Fibroblast of lung (primary cell): Measurements from ENCODE around the gene INTS4. TPM values are rescaled to one million over a fixed set of nuclear protein-coding genes. Genes with fewer than 3 reads are reported as not detected.
A peak's percentile ranks its signal among the peaks of the same experiment; 100 is the strongest.

ENCODE experiments used
- DNase-seq, 2 donors: peaks; one replicate each; pipeline versions ENCODE4 v3.0.0 to v3.0.0-alpha.2; 2010; ENCODE audit warnings: low read depth in 2 of 2
- H2AFZ ChIP-seq: 2 replicates; pipeline ENCODE4 v1.5.1; 2012; ENCODE audit warnings: low read length, control low read depth, inconsistent platforms
- H3K27ac ChIP-seq: 2 replicates; pipeline ENCODE4 v1.5.1; 2011; ENCODE audit warnings: low read length, control low read depth; ENCODE audit not compliant: insufficient read depth
- H3K27me3 ChIP-seq: 2 replicates; pipeline ENCODE4 v1.5.1; 2011; ENCODE audit warnings: mild to moderate bottlenecking, low read length; ENCODE audit not compliant: control insufficient read depth, insufficient read depth
- H3K36me3 ChIP-seq: 2 replicates; pipeline ENCODE4 v1.5.1; 2011; ENCODE audit warnings: low read length; ENCODE audit not compliant: control insufficient read depth, insufficient read depth
- H3K4me1 ChIP-seq: 2 replicates; pipeline ENCODE4 v1.5.1; 2011; ENCODE audit warnings: low read length; ENCODE audit not compliant: control insufficient read depth, insufficient read depth; ENCODE audit errors: extremely low read depth
- H3K4me2 ChIP-seq: 2 replicates; pipeline ENCODE4 v1.5.1; 2011; ENCODE audit warnings: low read length, control low read depth; ENCODE audit not compliant: insufficient read depth; ENCODE audit errors: extremely low read depth
- H3K4me3 ChIP-seq, 4 experiments: fragments of 200-600 bp in 1 of 4; sonication (generic) in 1 of 4; replicated peaks in 1 of 4; 2 replicates each; pipeline ENCODE4 v1.5.1; 2011 to 2016; ENCODE audit warnings: low read length in 4 of 4, low read depth in 3 of 4, mild to moderate bottlenecking in 3 of 4, control low read depth in 2 of 4, inconsistent platforms in 1 of 4, mixed read lengths in 1 of 4; ENCODE audit not compliant: insufficient read depth in 1 of 4; ENCODE audit errors: control extremely low read depth in 1 of 4
- H3K79me2 ChIP-seq: 2 replicates; pipeline ENCODE4 v1.5.1; 2012; ENCODE audit warnings: mild to moderate bottlenecking, low read length, inconsistent platforms; ENCODE audit not compliant: control insufficient read depth, insufficient read depth
- H3K9ac ChIP-seq: 2 replicates; pipeline ENCODE4 v1.5.1; 2011; ENCODE audit warnings: mild to moderate bottlenecking, low read length, control low read depth; ENCODE audit not compliant: insufficient read depth
- H3K9me3 ChIP-seq: 2 replicates; pipeline ENCODE4 v1.5.1; 2012; ENCODE audit warnings: low read depth, low read length; ENCODE audit not compliant: control insufficient read depth, insufficient read depth
- H4K20me1 ChIP-seq: 2 replicates; pipeline ENCODE4 v1.5.1; 2011; ENCODE audit warnings: low read length; ENCODE audit not compliant: control insufficient read depth, insufficient read depth; ENCODE audit errors: extremely low read depth
- EZH2 ChIP-seq: IDR thresholded peaks from 2 replicates; pipeline ENCODE4 v1.5.1; 2012; ENCODE audit warnings: low read length, control low read depth, mild to moderate bottlenecking; ENCODE audit errors: missing control alignments
- polyA plus RNA-seq, 2 donors: library from polyadenylated mRNA; depleted of rRNA in 1 of 2; stranded (reverse) in 1 of 2; unstranded in 1 of 2; fragments of >200 nt; gene quantifications; 2 replicates each; pipeline ENCODE4 v1.2.1, GENCODE V29; 2011 to 2012; ENCODE audit warnings: missing spikeins in 1 of 2
- total RNA-seq: library from RNA; depleted of rRNA; stranded (reverse); fragments of >200 nt; gene quantifications from 2 replicates; pipeline ENCODE4 v1.2.1, GENCODE V29; 2014
- TF ChIP-seq, protein P1 (sequence below), 2 donors: IDR thresholded peaks in 1 of 2; conservative IDR thresholded peaks in 1 of 2; 1 replicate in 1 of 2; 2 replicates in 1 of 2; pipeline ENCODE4 v1.5.1; 2011 to 2012; ENCODE audit warnings: low read length in 2 of 2, control low read depth in 1 of 2, inconsistent platforms in 1 of 2, low read depth in 1 of 2, mild to moderate bottlenecking in 1 of 2

INTS4 gene
- total and polyA plus RNA-seq, 2 donors (not counting 1 experiment from before 2014, with no cell fraction given), result 17.2 to 38.6 TPM

DNA sequence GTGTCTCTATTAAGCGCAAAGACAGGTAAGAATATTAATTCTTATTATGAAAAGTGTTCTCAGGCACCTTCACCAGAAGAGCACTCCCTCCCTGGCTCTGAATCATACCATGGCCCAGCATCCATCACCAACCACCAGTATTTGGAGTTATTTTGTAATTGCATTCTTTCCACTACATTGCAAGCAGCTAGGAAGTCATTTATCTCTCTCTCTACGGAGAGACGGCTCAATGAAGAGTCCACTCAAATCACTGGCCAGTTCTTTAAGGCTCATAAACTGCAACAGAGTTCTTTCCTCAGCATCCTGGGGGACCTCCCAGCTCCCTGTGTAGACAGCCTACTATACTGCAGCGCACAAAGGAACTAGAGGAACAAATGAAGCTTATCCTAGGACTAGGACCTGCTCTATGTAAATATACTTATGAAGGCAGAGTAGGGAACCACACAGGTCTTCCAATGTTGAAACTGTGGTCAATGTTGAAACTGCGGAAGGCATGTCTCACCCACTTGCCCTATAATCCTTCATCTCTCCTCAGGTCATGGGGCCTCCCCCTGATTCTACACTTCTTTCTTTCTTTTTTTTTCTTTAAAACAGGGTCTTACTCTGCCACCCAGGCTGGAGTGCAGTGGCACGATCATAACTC lies 110.2 kb downstream of the INTS4 start:
- DNase-seq, result peak; percentile 77 to 92
- Histone ChIP-seq H3K4me1 (peaks cover 2% of the 10 kb centered on the region), H4K20me1 (no peaks in the 10 kb centered on the region), H3K36me3 (peaks cover 2% of the 10 kb centered on the region), H3K9ac (no peak overlapping the region), H3K79me2 (no peaks in the 10 kb centered on the region), H3K27ac (no peak overlapping the region), H3K9me3 (no peaks in the 10 kb centered on the region), H3K4me2 (no peak overlapping the region), H3K4me3 (no peak overlapping the region), H3K27me3 (no peaks in the 10 kb centered on the region), H2AFZ (no peak overlapping the region)
- TF ChIP-seq, protein P1, sequence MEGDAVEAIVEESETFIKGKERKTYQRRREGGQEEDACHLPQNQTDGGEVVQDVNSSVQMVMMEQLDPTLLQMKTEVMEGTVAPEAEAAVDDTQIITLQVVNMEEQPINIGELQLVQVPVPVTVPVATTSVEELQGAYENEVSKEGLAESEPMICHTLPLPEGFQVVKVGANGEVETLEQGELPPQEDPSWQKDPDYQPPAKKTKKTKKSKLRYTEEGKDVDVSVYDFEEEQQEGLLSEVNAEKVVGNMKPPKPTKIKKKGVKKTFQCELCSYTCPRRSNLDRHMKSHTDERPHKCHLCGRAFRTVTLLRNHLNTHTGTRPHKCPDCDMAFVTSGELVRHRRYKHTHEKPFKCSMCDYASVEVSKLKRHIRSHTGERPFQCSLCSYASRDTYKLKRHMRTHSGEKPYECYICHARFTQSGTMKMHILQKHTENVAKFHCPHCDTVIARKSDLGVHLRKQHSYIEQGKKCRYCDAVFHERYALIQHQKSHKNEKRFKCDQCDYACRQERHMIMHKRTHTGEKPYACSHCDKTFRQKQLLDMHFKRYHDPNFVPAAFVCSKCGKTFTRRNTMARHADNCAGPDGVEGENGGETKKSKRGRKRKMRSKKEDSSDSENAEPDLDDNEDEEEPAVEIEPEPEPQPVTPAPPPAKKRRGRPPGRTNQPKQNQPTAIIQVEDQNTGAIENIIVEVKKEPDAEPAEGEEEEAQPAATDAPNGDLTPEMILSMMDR (conservative IDR thresholded peaks at IDR 0.05 in 1 of 2, IDR thresholded peaks at IDR 0.05 in 1 of 2; ENCODE audit: low read depth in 1 of 2, low read length in 2 of 2), result no peak
- TF ChIP-seq EZH2, result no peak

DNA sequence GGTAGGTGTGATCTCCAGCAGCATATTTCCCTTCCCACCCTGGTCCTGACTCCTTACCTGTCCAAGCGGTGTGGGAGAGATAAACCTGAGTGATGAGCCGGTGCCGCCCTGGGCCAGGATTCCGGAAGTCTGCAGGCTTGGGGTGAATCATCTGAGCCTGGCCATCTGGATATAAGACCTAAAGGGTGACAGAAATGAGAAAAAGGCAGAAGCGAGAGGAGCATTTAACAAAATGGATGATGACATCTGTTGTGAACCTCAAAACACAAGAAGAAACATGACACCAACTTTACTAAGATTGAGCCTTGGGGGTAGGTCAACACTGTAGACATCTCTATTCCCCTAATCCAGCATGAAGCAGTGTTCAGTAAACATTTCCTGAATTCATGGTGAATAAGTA lies 110.7 kb downstream of the INTS4 start:
- DNase-seq, result peak; percentile 58 to 82
- H3K27ac ChIP-seq, result no peak overlapping the region

DNA sequence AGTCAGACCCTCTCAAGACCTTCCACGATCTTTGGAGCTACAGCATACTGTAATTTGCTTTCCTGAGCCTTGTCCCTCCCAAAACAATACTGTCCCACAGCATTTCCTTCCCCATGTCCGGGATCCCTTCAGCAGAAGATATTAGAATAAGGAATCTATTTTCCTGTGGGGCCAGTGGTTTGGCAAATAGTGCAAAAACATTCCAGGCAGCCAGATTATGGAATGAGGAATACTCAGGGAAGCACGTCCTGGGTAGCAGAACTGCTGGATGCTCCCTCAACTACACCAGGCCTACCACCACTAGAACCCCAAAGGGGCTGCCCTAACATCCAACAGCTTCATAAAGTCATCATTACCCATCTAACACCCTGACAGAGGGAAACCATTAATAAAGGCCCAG lies 112.1 kb downstream of the INTS4 start:
- no peak overlapping the region for H3K4me3 ChIP-seq
- no peak overlapping the region for H2AFZ ChIP-seq
- peaks cover 2% of the 10 kb centered on the region for H3K36me3 ChIP-seq
- no peaks in the 10 kb centered on the region for H4K20me1 ChIP-seq
- H3K4me2 ChIP-seq, result no peak overlapping the region
- peaks cover 12% of the 10 kb centered on the region for H3K4me1 ChIP-seq
- DNase-seq, result peak in 1 of 2 donors; percentile 69
- TF ChIP-seq, protein P1 (conservative IDR thresholded peaks at IDR 0.05 in 1 of 2, IDR thresholded peaks at IDR 0.05 in 1 of 2; ENCODE audit: low read depth in 1 of 2, low read length in 2 of 2), result no peak
- no peak for TF ChIP-seq EZH2
- H3K79me2 ChIP-seq, result no peaks in the 10 kb centered on the region
- H3K27me3 ChIP-seq, result no peaks in the 10 kb centered on the region
- no peak overlapping the region for H3K9ac ChIP-seq
- H3K27ac ChIP-seq, result no peak overlapping the region
- no peaks in the 10 kb centered on the region for H3K9me3 ChIP-seq

More for the DNA sequence above, 110.7 kb downstream of the INTS4 start:
- H3K4me2 ChIP-seq, result no peak overlapping the region
- TF ChIP-seq EZH2, result no peak
- TF ChIP-seq, protein P1 (conservative IDR thresholded peaks at IDR 0.05 in 1 of 2, IDR thresholded peaks at IDR 0.05 in 1 of 2; ENCODE audit: low read depth in 1 of 2, low read length in 2 of 2), result no peak
- no peaks in the 10 kb centered on the region for H3K79me2 ChIP-seq
- no peak overlapping the region for H3K4me3 ChIP-seq
- no peak overlapping the region for H2AFZ ChIP-seq
- H3K36me3 ChIP-seq, result peaks cover 2% of the 10 kb centered on the region
- no peaks in the 10 kb centered on the region for H3K27me3 ChIP-seq
- H3K9me3 ChIP-seq, result no peaks in the 10 kb centered on the region
- no peak overlapping the region for H3K9ac ChIP-seq
- no peaks in the 10 kb centered on the region for H4K20me1 ChIP-seq
- peaks cover 8% of the 10 kb centered on the region for H3K4me1 ChIP-seq
